OCI-LY1 (cell line): Measurements from ENCODE around the gene MMRN1.

Experiments used
- H2AFZ ChIP-seq: fragments of 200-600 bp; sonication (generic), shearing (Covaris generic); 2 replicates; pipeline ENCODE4 v1.6.0; 2014; ENCODE audit warnings: antibody characterized with exemption, mild to moderate bottlenecking, low read length
- H3F3A ChIP-seq: fragments of 200-600 bp; sonication (generic), shearing (Covaris generic); 2 replicates; pipeline ENCODE4 v1.6.0; 2014; ENCODE audit warnings: mild to moderate bottlenecking, antibody characterized with exemption, low read length, moderate library complexity; ENCODE audit not compliant: insufficient read depth
- H3K27ac ChIP-seq: fragments of 200-600 bp; sonication (generic); 2 replicates; pipeline ENCODE4 v1.5.1; 2014; ENCODE audit warnings: low read length, mixed run types, mild to moderate bottlenecking, low read depth; ENCODE audit not compliant: poor library complexity, severe bottlenecking
- H3K27me3 ChIP-seq: fragments of 200-600 bp; sonication (generic); 2 replicates; pipeline ENCODE4 v1.6.0; 2014; ENCODE audit warnings: antibody characterized with exemption, mild to moderate bottlenecking, low read length, moderate library complexity; ENCODE audit not compliant: insufficient read depth
- H3K36me3 ChIP-seq: fragments of 200-600 bp; sonication (generic); 2 replicates; pipeline ENCODE4 v1.6.1; 2014; ENCODE audit warnings: mild to moderate bottlenecking, antibody characterized with exemption, low read length, moderate library complexity, mixed read lengths; ENCODE audit not compliant: insufficient read depth
- H3K4me1 ChIP-seq: fragments of 200-600 bp; sonication (generic); 2 replicates; pipeline ENCODE4 v1.5.1; 2014; ENCODE audit warnings: mild to moderate bottlenecking, low read length, moderate library complexity; ENCODE audit not compliant: insufficient read depth, severe bottlenecking
- H3K4me2 ChIP-seq: fragments of 200-600 bp; sonication (generic), shearing (Covaris generic); 2 replicates; pipeline ENCODE4 v1.6.1; 2014; ENCODE audit warnings: low read length
- H3K4me3 ChIP-seq: fragments of 200-600 bp; sonication (generic); 2 replicates; pipeline ENCODE4 v1.5.1; 2014; ENCODE audit warnings: low read length, low read depth, mild to moderate bottlenecking, mixed read lengths; ENCODE audit not compliant: poor library complexity, severe bottlenecking
- H3K79me2 ChIP-seq: fragments of 200-600 bp; shearing (Covaris generic); 2 replicates; pipeline ENCODE4 v1.6.1; 2016; ENCODE audit warnings: mixed run types, low read length, mixed read lengths; ENCODE audit not compliant: insufficient read depth
- H3K9ac ChIP-seq: fragments of 200-600 bp; sonication (generic), shearing (Covaris generic); 2 replicates; pipeline ENCODE4 v1.6.1; 2014; ENCODE audit warnings: mild to moderate bottlenecking, low read length, mixed read lengths
- H3K9me2 ChIP-seq: fragments of 200-600 bp; sonication (generic), shearing (Covaris generic); 2 replicates; pipeline ENCODE4 v1.6.1; 2014; ENCODE audit warnings: low read depth, mild to moderate bottlenecking, low read length, mixed read lengths
- H3K9me3 ChIP-seq: fragments of 200-600 bp; shearing (Covaris generic); 2 replicates; pipeline ENCODE4 v1.6.1; 2014; ENCODE audit warnings: low read length, mixed read lengths
- H4K20me1 ChIP-seq: fragments of 200-600 bp; sonication (generic), shearing (Covaris generic); 2 replicates; pipeline ENCODE4 v1.6.0; 2016; ENCODE audit warnings: mild to moderate bottlenecking, low read length; ENCODE audit not compliant: insufficient read depth
- EZH2 ChIP-seq: fragments of 200-600 bp; sonication (generic), shearing (Covaris generic); IDR thresholded peaks from 2 replicates; pipeline ENCODE4 v1.8.0; 2017; ENCODE audit warnings: borderline replicate concordance, mixed run types, mild to moderate bottlenecking, antibody characterized with exemption, low read length, moderate library complexity, mixed read lengths
- TF ChIP-seq, protein P1 (sequence below): fragments of 200-600 bp; sonication (generic), shearing (Covaris generic); IDR thresholded peaks from 2 replicates; pipeline ENCODE4 v1.5.1; 2017; ENCODE audit warnings: mild to moderate bottlenecking, antibody characterized with exemption, low read length, moderate library complexity, mixed read lengths

MMRN1 gene

DNA sequence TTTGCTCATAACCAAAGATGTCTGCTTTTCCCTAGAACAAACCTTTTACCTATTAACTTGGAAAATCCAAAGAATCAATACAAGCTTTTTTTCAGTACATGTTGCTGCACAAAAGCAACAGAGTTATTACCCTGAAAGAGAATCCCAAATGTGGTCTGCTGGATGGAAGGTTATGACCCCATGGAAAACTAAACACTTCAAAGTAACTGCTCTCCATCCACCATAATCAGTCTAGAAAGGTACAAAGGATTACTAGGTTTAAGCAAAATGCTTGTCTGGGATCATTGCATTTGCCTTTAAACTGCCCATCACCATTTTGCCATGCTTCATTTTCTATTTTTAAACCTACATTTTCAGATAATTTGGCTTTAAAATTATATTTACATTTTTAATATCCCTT, 11.7 kb downstream of the MMRN1 start:
- Histone ChIP-seq H3K9ac (no peak overlapping the region), H3K4me1 (no peaks in the 10 kb centered on the region), H3K27me3 (no peaks in the 10 kb centered on the region), H3K36me3 (no peaks in the 10 kb centered on the region), H4K20me1 (no peaks in the 10 kb centered on the region), H3K4me3 (no peak overlapping the region), H3K27ac (no peak overlapping the region), H3K79me2 (no peaks in the 10 kb centered on the region), H3K9me2 (no peaks in the 10 kb centered on the region), H2AFZ (no peak overlapping the region), H3F3A (no peaks in the 10 kb centered on the region), H3K4me2 (no peak overlapping the region), H3K9me3 (no peaks in the 10 kb centered on the region)
- TF ChIP-seq, protein P1, sequence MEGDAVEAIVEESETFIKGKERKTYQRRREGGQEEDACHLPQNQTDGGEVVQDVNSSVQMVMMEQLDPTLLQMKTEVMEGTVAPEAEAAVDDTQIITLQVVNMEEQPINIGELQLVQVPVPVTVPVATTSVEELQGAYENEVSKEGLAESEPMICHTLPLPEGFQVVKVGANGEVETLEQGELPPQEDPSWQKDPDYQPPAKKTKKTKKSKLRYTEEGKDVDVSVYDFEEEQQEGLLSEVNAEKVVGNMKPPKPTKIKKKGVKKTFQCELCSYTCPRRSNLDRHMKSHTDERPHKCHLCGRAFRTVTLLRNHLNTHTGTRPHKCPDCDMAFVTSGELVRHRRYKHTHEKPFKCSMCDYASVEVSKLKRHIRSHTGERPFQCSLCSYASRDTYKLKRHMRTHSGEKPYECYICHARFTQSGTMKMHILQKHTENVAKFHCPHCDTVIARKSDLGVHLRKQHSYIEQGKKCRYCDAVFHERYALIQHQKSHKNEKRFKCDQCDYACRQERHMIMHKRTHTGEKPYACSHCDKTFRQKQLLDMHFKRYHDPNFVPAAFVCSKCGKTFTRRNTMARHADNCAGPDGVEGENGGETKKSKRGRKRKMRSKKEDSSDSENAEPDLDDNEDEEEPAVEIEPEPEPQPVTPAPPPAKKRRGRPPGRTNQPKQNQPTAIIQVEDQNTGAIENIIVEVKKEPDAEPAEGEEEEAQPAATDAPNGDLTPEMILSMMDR = no peak
- no peak for TF ChIP-seq EZH2

DNA sequence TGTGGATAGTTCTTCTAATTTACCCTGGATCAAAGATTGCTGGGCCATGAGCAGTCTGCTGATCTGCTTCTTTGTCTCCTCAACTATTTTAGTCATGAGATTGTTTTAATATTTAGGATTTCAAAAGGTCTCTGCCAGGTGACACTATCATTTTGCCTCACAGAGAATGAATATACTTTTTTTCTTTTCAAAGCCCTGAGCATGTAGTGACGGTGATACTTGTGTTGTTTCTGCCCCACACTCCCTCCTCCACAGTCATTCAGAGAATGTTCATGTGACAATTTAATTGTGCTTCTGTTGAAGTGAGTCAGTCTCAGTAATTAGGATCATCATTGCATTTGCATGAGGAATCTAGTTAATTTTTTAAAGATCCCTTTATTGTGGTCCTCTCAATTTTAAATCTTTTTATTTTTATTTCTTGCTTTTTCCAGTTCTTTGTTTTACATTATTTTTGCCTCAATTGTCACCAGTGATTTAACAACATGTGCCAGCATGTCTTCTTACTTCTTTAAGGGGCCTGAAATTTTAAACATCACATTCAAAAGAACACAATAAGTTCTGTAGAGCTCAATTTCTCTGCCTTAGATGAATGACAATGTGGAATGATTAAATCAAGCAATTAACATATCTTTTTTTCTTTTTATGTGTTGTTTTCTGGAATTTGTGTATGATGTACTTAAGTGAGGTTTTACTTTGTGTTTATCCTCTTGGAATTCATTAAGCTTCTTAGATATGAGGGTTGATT, 12.3 kb downstream of the MMRN1 start:
- Histone ChIP-seq H3K27me3 (no peaks in the 10 kb centered on the region), H3K4me2 (no peak overlapping the region), H3F3A (no peaks in the 10 kb centered on the region), H3K36me3 (no peaks in the 10 kb centered on the region), H3K9me3 (no peaks in the 10 kb centered on the region), H3K9ac (no peak overlapping the region), H3K4me3 (no peak overlapping the region), H3K27ac (no peak overlapping the region), H2AFZ (no peak overlapping the region), H3K4me1 (no peaks in the 10 kb centered on the region), H3K79me2 (no peaks in the 10 kb centered on the region), H4K20me1 (no peaks in the 10 kb centered on the region), H3K9me2 (no peaks in the 10 kb centered on the region)
- TF ChIP-seq, protein P1 = no peak
- no peak for TF ChIP-seq EZH2

DNA sequence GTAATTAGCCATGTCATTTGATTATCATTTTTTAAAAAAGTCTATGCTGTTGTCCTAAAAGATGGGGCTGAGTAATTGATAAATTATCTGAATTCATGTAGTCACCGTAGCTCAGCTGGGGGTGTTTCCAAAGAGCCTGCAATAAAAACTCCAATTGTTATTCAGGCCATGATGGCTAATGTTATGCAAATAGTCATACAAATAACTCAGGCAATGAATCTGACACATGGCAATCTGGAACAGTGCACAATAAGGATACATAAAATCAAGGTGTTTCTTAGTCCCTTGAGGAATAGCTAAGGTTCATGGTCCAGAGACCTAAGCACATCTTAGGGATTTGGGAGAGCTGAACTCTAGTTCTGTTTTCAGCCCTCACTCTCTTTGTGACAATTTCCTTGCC, 15.2 kb downstream of the MMRN1 start:
- Histone ChIP-seq H3K9ac (no peak overlapping the region), H3K4me3 (no peak overlapping the region), H3K79me2 (no peaks in the 10 kb centered on the region), H2AFZ (no peak overlapping the region), H3K4me1 (no peaks in the 10 kb centered on the region), H3K27ac (no peak overlapping the region), H3K36me3 (no peaks in the 10 kb centered on the region), H3K9me2 (no peaks in the 10 kb centered on the region), H3K27me3 (no peaks in the 10 kb centered on the region), H3F3A (no peaks in the 10 kb centered on the region), H3K4me2 (no peak overlapping the region), H4K20me1 (no peaks in the 10 kb centered on the region), H3K9me3 (no peaks in the 10 kb centered on the region)
- no peak for TF ChIP-seq EZH2
- TF ChIP-seq, protein P1 = no peak
